ENCODE measurements around the gene WNT11. TPM values are rescaled to one million over a fixed set of nuclear protein-coding genes. Genes with fewer than 3 reads are reported as not detected.

Gene WNT11
- total and polyA plus RNA-seq, 2 of the 13 experiments (the other 11 are each of a cell fraction or from before 2014, with no cell fraction given), result 0.34 to 0.66 TPM

DNA sequence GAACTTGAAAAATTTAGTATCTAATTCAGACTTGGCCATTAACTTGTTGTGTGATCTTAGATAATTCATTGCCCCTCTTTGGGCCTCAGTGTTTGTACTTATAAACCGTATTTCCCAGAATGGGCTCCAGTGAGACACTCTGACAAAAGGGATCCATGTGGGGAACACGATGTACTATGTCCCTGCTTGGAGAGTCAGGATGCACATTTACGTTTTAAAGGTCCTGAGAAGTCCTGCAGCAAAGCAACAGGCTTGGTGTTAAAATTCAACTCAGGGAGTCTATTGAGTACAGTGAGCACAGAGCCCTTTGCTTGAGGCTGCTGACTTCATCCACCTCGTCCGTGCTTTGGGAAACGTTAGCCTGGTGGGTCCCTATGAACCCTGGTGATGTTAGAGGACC, 9.0 kb downstream of the WNT11 start:
- Histone ChIP-seq H3K4me2 (ENCODE audit: low read depth, low read length) (no peak overlapping the region), H3K27ac (ENCODE audit: extremely low read length, insufficient read depth, low read length) (no peak overlapping the region), H4K20me1 (ENCODE audit: insufficient read depth, low read length) (no peaks in the 10 kb centered on the region), H3K9me3 (ENCODE audit: low read length) (no peaks in the 10 kb centered on the region), H3K4me1 (ENCODE audit: insufficient read depth, low read length) (peaks cover 7% of the 10 kb centered on the region; the same call in 1 of the 2 replicates), H3K27me3 (ENCODE audit: control insufficient read depth in 1 of 2, insufficient read depth in 2 of 2, low read length in 2 of 2) (no peaks in the 10 kb centered on the region; a peak in 1 of 5 replicates), H3K36me3 (replicated peaks in 1 of 2; ENCODE audit: control insufficient read depth in 1 of 2, insufficient read depth in 2 of 2, low read length in 2 of 2) (no peaks in the 10 kb centered on the region), H2AFZ (ENCODE audit: low read length) (no peak overlapping the region), H3K79me2 (ENCODE audit: insufficient read depth, low read length) (no peaks in the 10 kb centered on the region), H3K4me3 (replicated peaks in 1 of 3; ENCODE audit: insufficient read depth in 1 of 3, low read depth in 2 of 3, low read length in 3 of 3) (no peak overlapping the region), H3K9ac (ENCODE audit: insufficient read depth, low read depth, low read length) (no peak overlapping the region)
- DNase-seq (ENCODE audit: low spot score) (no peak), ATAC-seq (no peak), FAIRE-seq (no peak)
- WGBS (ENCODE audit: low lambda C conversion rate), result 41% methylated on average over 6 of the region's 6 CpGs
- TF ChIP-seq SMAD3 (CRISPR knock-in tag; IDR thresholded peaks at IDR 0.05), result no peak
- TF ChIP-seq HNRNPUL1 (IDR thresholded peaks at IDR 0.05; ENCODE audit: low read depth, low read length), result no peak
- TF ChIP-seq, protein P1, sequence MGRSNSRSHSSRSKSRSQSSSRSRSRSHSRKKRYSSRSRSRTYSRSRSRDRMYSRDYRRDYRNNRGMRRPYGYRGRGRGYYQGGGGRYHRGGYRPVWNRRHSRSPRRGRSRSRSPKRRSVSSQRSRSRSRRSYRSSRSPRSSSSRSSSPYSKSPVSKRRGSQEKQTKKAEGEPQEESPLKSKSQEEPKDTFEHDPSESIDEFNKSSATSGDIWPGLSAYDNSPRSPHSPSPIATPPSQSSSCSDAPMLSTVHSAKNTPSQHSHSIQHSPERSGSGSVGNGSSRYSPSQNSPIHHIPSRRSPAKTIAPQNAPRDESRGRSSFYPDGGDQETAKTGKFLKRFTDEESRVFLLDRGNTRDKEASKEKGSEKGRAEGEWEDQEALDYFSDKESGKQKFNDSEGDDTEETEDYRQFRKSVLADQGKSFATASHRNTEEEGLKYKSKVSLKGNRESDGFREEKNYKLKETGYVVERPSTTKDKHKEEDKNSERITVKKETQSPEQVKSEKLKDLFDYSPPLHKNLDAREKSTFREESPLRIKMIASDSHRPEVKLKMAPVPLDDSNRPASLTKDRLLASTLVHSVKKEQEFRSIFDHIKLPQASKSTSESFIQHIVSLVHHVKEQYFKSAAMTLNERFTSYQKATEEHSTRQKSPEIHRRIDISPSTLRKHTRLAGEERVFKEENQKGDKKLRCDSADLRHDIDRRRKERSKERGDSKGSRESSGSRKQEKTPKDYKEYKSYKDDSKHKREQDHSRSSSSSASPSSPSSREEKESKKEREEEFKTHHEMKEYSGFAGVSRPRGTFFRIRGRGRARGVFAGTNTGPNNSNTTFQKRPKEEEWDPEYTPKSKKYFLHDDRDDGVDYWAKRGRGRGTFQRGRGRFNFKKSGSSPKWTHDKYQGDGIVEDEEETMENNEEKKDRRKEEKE (IDR thresholded peaks at IDR 0.05), result no peak
- TF ChIP-seq ZFP36L1 (CRISPR knock-in tag; IDR thresholded peaks at IDR 0.05), result no peak
- CTCF ChIA-PET (ENCODE audit: low intra/inter-chr PET ratio, low total read pairs), result no interaction called here
- POLR2A ChIA-PET, result no interaction called here
- no TSS peak for BruUV-seq (replicated peaks)
- intact Hi-C loops (cut with micrococcal nuclease; ENCODE audit: unreplicated experiment), result no loop called here
- in situ Hi-C loops (cut with HindIII; ENCODE audit: extremely low pct_ligation_motif_present, low pct_unique_long_range_greater_than_20kb), result no loop called here

GRCh38 chr11:76196849-76197248, 9.5 kb downstream of the WNT11 start:
- ATAC-seq (no peak), FAIRE-seq (peak; percentile 8), DNase-seq (ENCODE audit: low spot score) (no peak)
- no peaks in the 10 kb centered on the region; a peak in 1 of 5 replicates for H3K27me3 ChIP-seq (ENCODE audit: control insufficient read depth in 1 of 2, insufficient read depth in 2 of 2, low read length in 2 of 2)
- H3K79me2 ChIP-seq (ENCODE audit: insufficient read depth, low read length), result no peaks in the 10 kb centered on the region
- 68% methylated on average over 3 of the region's 3 CpGs for WGBS (ENCODE audit: low lambda C conversion rate)
- CTCF ChIA-PET (ENCODE audit: low intra/inter-chr PET ratio, low total read pairs), result no interaction called here
- no peaks in the 10 kb centered on the region for H3K9me3 ChIP-seq (ENCODE audit: low read length)
- peaks cover 7% of the 10 kb centered on the region; the same call in 1 of the 2 replicates for H3K4me1 ChIP-seq (ENCODE audit: insufficient read depth, low read length)
- H3K9ac ChIP-seq (ENCODE audit: insufficient read depth, low read depth, low read length), result no peak overlapping the region
- H3K36me3 ChIP-seq (replicated peaks in 1 of 2; ENCODE audit: control insufficient read depth in 1 of 2, insufficient read depth in 2 of 2, low read length in 2 of 2), result no peaks in the 10 kb centered on the region
- H3K4me2 ChIP-seq (ENCODE audit: low read depth, low read length), result no peak overlapping the region
- H3K4me3 ChIP-seq (replicated peaks in 1 of 3; ENCODE audit: insufficient read depth in 1 of 3, low read depth in 2 of 3, low read length in 3 of 3), result no peak overlapping the region
- H4K20me1 ChIP-seq (ENCODE audit: insufficient read depth, low read length), result no peaks in the 10 kb centered on the region
- intact Hi-C loops (cut with micrococcal nuclease; ENCODE audit: unreplicated experiment), result no loop called here
- no peak overlapping the region for H2AFZ ChIP-seq (ENCODE audit: low read length)
- no TSS peak for BruUV-seq (replicated peaks)
- in situ Hi-C loops (cut with HindIII; ENCODE audit: extremely low pct_ligation_motif_present, low pct_unique_long_range_greater_than_20kb), result no loop called here
- no peak overlapping the region for H3K27ac ChIP-seq (ENCODE audit: extremely low read length, insufficient read depth, low read length)
- POLR2A ChIA-PET, result no interaction called here
- TF ChIP-seq AGO1 (IDR thresholded peaks at IDR 0.05; ENCODE audit: low read depth, low read length, poor library complexity, severe bottlenecking) (no peak), PHF21A (CRISPR knock-in tag; IDR thresholded peaks at IDR 0.05) (no peak), ZNF556 (CRISPR knock-in tag; IDR thresholded peaks at IDR 0.05; ENCODE audit: borderline replicate concordance) (no peak), RBM39 (IDR thresholded peaks at IDR 0.05; ENCODE audit: low read depth, low read length, poor library complexity, severe bottlenecking) (no peak), ZNF776 (CRISPR knock-in tag; IDR thresholded peaks at IDR 0.05) (no peak), ZEB1 (IDR thresholded peaks at IDR 0.05; ENCODE audit: insufficient replicate concordance, low read depth) (no peak), NCOA1 (CRISPR knock-in tag; IDR thresholded peaks at IDR 0.05) (no peak), KDM2A (CRISPR knock-in tag; IDR thresholded peaks at IDR 0.05; ENCODE audit: borderline replicate concordance, low read depth) (no peak)
- TF ChIP-seq, protein P2, sequence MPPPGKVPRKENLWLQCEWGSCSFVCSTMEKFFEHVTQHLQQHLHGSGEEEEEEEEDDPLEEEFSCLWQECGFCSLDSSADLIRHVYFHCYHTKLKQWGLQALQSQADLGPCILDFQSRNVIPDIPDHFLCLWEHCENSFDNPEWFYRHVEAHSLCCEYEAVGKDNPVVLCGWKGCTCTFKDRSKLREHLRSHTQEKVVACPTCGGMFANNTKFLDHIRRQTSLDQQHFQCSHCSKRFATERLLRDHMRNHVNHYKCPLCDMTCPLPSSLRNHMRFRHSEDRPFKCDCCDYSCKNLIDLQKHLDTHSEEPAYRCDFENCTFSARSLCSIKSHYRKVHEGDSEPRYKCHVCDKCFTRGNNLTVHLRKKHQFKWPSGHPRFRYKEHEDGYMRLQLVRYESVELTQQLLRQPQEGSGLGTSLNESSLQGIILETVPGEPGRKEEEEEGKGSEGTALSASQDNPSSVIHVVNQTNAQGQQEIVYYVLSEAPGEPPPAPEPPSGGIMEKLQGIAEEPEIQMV (CRISPR knock-in tag; IDR thresholded peaks at IDR 0.05; ENCODE audit: low read depth), result no peak
